ENCODE data around the gene MAN1A2. TPM values are rescaled to one million over a fixed set of nuclear protein-coding genes. Genes with fewer than 3 reads are reported as not detected.

Gene MAN1A2
- total and polyA plus RNA-seq, 10 of the 15 experiments (the other 5 are each of a cell fraction or from before 2014, with no cell fraction given), result 2.8 to 23.6 (median 16.0) TPM

- ChIA-PET POLR2A (no interaction called here), CTCF (interaction anchor here (0.5 kb wide), 1 partner anchor 122 kb away, joined by 3 read pairs; no protein-coding TSS in a partner anchor), SMC1A (ENCODE audit: uncharacterized antibody, unreplicated experiment) (no interaction called here), RAD21 (ENCODE audit: unreplicated experiment) (no interaction called here)
- H3K9me3 ChIP-seq (replicated peaks; ENCODE audit: control insufficient read depth, insufficient read depth, low read length), result no peaks in the 10 kb centered on the region
- H3K36me3 ChIP-seq (ENCODE audit: control insufficient read depth in 2 of 2, insufficient read depth in 2 of 2, low read length in 1 of 2), result 0 out of 4 replicates have a peak, but pooled peaks cover 0 to 3% of the 10 kb centered on the region in 2 experiments
- no peaks in the 10 kb centered on the region for H3K27me3 ChIP-seq (replicated peaks in 1 of 2; ENCODE audit: control insufficient read depth in 2 of 2, insufficient read depth in 2 of 2, low read length in 1 of 2)
- H2AFZ ChIP-seq (ENCODE audit: control insufficient read depth, low read depth, low read length), result no peak overlapping the region
- no peak for DNase-seq (ENCODE audit: low read depth, low spot score)
- no peak for TF ChIP-seq IKZF2 (IDR thresholded peaks at IDR 0.05)
- TF ChIP-seq SIN3A (IDR thresholded peaks at IDR 0.05; ENCODE audit: low read depth, low read length), result no peak
- H3K9ac ChIP-seq (ENCODE audit: control insufficient read depth, insufficient read depth, low read length), result no peak overlapping the region
- BruUV-seq (replicated peaks), result no TSS peak
- no peaks in the 10 kb centered on the region for H3K79me2 ChIP-seq (ENCODE audit: control insufficient read depth, insufficient read depth, low read length)
- no peak for ATAC-seq
- intact Hi-C loops (cut with micrococcal nuclease; ENCODE audit: unreplicated experiment) (no loop called here), in situ Hi-C loops (cut with MboI) (no loop called here)
- no peak overlapping the region for H3K27ac ChIP-seq (ENCODE audit: control insufficient read depth, insufficient read depth)
- H4K20me1 ChIP-seq (ENCODE audit: control insufficient read depth, insufficient read depth), result no peaks in the 10 kb centered on the region
- H3K4me2 ChIP-seq (ENCODE audit: control insufficient read depth, insufficient read depth), result no peak overlapping the region
- no peak overlapping the region for H3K4me3 ChIP-seq
- 96% methylated on average over 1 of the region's 1 CpG for WGBS (ENCODE audit: insufficient coverage, insufficient replicate concordance, low lambda C conversion rate, missing lambda C conversion rate)
- FAIRE-seq, result no peak
- H3K4me1 ChIP-seq (ENCODE audit: control insufficient read depth, insufficient read depth, low read length), result no peaks in the 10 kb centered on the region
Observed at GRCh38 chr1:117495068-117495467, 127.8 kb downstream of the MAN1A2 start.

- ChIA-PET POLR2A (no interaction called here), SMC1A (ENCODE audit: uncharacterized antibody, unreplicated experiment) (interaction anchor here (1.1 kb wide), 1 partner anchor 15 kb away, joined by 4 read pairs; no protein-coding TSS in a partner anchor), CTCF (interaction anchor here (1.7 kb wide), 1 partner anchor 9 kb away, joined by 4 read pairs; no protein-coding TSS in a partner anchor), RAD21 (ENCODE audit: unreplicated experiment) (no interaction called here)
- no peaks in the 10 kb centered on the region for H3K9me3 ChIP-seq (replicated peaks; ENCODE audit: control insufficient read depth, insufficient read depth, low read length)
- ATAC-seq (no peak), DNase-seq (ENCODE audit: low read depth, low spot score) (no peak), FAIRE-seq (no peak)
- no peak overlapping the region for H3K27ac ChIP-seq (ENCODE audit: control insufficient read depth, insufficient read depth)
- no TSS peak for BruUV-seq (replicated peaks)
- H3K9ac ChIP-seq (ENCODE audit: control insufficient read depth, insufficient read depth, low read length), result no peak overlapping the region
- intact Hi-C loops (cut with micrococcal nuclease; ENCODE audit: unreplicated experiment), result no loop called here
- no peak for TF ChIP-seq SPI1 (IDR thresholded peaks at IDR 0.05; ENCODE audit: borderline replicate concordance, insufficient read depth, low read depth, low read length)
- TF ChIP-seq BCL11A (IDR thresholded peaks at IDR 0.05; ENCODE audit: low read depth, low read length), result no peak
- no peak for TF ChIP-seq YBX1 (IDR thresholded peaks at IDR 0.05)
- TF ChIP-seq ATF7 (IDR thresholded peaks at IDR 0.05; ENCODE audit: low read depth), result no peak
- TF ChIP-seq WRNIP1 (IDR thresholded peaks at IDR 0.05; ENCODE audit: borderline replicate concordance, low read depth, low read length), result no peak
- TF ChIP-seq EZH2 (IDR thresholded peaks at IDR 0.05; ENCODE audit: borderline replicate concordance, control insufficient read depth, low read depth, low read length), result no peak
- TF ChIP-seq BCL3 (IDR thresholded peaks at IDR 0.05; ENCODE audit: borderline replicate concordance, insufficient read depth, low read depth, low read length, poor library complexity, severe bottlenecking), result no peak
- TF ChIP-seq ATF3 (IDR thresholded peaks at IDR 0.05; ENCODE audit: borderline replicate concordance, extremely low read depth, low read depth, low read length), result no peak
- TF ChIP-seq BRCA1 (IDR thresholded peaks at IDR 0.05; ENCODE audit: low read depth, low read length), result no peak
- no peak for TF ChIP-seq LARP7 (IDR thresholded peaks at IDR 0.05)
- no peak for TF ChIP-seq MEF2B (IDR thresholded peaks at IDR 0.05; ENCODE audit: partially characterized antibody, poor library complexity, severe bottlenecking)
- TF ChIP-seq SIX5 (IDR thresholded peaks at IDR 0.05; ENCODE audit: low read depth, low read length, severe bottlenecking), result no peak
- no peak for TF ChIP-seq RCOR1 (conservative IDR thresholded peaks at IDR 0.05; ENCODE audit: low read depth, low read length)
- H3K27me3 ChIP-seq (replicated peaks in 1 of 2; ENCODE audit: control insufficient read depth in 2 of 2, insufficient read depth in 2 of 2, low read length in 1 of 2), result no peaks in the 10 kb centered on the region
- 100% methylated on average over 2 of the region's 2 CpGs for WGBS (ENCODE audit: insufficient coverage, insufficient replicate concordance, low lambda C conversion rate, missing lambda C conversion rate)
- H3K79me2 ChIP-seq (ENCODE audit: control insufficient read depth, insufficient read depth, low read length), result no peaks in the 10 kb centered on the region
- no peak overlapping the region for H3K4me2 ChIP-seq (ENCODE audit: control insufficient read depth, insufficient read depth)
- in situ Hi-C loops (cut with MboI), result no loop called here
- H2AFZ ChIP-seq (ENCODE audit: control insufficient read depth, low read depth, low read length), result no peak overlapping the region
- H3K4me1 ChIP-seq (ENCODE audit: control insufficient read depth, insufficient read depth, low read length), result no peaks in the 10 kb centered on the region
- no peaks in the 10 kb centered on the region for H4K20me1 ChIP-seq (ENCODE audit: control insufficient read depth, insufficient read depth)
- peaks cover 0 to 3% of the 10 kb centered on the region in 2 experiments; a peak in 1 of 4 replicates for H3K36me3 ChIP-seq (ENCODE audit: control insufficient read depth in 2 of 2, insufficient read depth in 2 of 2, low read length in 1 of 2)
- H3K4me3 ChIP-seq, result no peak overlapping the region
Observed at GRCh38 chr1:117499071-117499470, 131.8 kb downstream of the MAN1A2 start.
